HG02943 (cell line): ENCODE measurements around the gene ACAP3.

Experiments
- ATAC-seq: cut with Tn5 transposase; IDR thresholded peaks from one replicate; pipeline ENCODE4 v1.9.1; 2021; ENCODE audit warnings: mild to moderate bottlenecking, low read depth, moderate library complexity; ENCODE audit not compliant: unreplicated experiment

ACAP3 gene

DNA sequence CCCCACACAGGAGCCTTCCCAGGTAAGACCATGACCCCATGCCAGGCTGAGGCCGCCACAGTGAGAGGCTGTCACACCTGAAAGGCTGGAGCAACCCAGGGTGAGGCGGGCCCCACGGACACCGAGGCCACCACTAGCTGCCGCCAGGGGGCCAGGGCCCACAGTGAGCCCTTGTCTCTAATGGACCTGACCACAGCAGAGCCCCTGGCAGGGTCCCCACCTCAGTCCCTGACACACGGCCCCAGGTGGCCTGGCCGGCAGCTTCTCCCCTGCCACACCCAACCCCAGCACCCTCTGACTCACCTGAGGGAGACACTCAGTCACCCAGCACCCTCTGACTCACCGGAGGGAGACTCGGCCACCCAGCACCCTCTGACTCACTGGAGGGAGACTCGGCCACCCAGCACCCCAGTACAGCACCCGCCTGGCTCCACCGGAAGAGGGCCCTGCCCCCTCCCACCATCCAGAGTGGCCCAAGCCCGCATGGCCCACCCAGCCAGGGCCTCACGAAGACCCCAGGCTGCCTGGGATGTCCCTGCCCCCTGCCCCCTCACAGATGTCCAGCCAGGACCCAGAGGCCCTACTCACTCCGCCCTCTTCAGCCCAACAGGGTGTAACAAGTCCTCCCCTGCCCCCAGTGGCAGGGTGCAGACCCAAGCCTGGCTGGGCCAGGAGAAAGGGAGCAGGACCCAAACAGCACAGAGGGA is 37.1 kb upstream of the ACAP3 start:
- ATAC-seq = no peak

DNA sequence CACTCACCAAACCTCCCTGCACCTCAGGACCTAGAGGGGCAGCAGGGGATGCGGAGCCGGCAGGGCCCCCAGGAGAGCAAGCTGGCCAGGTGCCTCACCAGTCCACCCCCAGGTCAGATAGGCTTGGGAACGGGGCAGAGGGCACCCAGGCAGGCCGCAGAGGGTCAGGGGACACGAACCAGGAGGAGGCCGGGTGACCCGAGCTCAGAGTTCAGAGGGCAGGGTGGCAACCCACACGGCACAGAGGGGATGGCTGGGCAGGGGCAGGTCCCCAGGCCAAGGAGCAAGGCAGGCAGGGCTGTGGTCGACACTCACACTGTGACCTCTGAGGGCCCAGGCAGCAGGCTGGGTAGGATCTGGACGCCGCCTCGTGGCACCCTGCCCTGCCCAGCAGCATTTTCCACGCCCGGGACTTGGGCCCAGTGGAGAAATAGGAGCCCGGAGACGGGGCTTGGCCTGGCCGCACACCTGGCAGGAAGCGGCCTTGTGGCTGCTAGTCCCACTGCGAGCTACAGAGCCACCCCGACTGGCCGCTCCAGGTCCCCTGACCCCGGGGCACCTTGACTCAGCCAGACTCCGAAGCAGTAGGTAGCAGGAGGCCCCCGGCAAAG is 36.2 kb upstream of the ACAP3 start:
- ATAC-seq = no peak

DNA sequence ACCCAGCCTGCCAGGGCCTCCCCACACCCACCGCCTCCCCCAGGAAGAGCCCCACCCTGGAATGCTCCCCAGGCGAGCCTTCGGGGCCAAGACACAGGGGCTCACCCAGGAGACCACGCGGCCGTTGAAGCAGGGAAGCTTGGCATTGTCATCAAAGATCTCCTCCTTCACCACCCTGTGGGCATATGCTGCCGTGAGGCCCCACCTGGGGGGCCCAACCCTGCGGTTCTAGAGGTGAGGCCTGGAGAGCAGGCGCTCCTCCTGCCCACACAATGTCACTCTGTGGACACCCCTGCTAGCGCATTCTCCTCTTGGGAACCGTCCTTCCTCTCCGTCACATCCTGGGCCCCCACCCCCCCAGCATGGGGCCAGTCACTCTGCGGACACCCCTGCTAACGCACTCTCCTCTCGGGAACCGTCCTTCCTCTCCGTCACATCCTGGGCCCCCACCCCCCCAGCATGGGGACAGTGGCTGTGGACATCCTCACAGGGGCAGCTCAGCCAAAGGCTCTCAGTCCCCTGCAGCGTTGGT is 34.9 kb upstream of the ACAP3 start:
- ATAC-seq = no peak

DNA sequence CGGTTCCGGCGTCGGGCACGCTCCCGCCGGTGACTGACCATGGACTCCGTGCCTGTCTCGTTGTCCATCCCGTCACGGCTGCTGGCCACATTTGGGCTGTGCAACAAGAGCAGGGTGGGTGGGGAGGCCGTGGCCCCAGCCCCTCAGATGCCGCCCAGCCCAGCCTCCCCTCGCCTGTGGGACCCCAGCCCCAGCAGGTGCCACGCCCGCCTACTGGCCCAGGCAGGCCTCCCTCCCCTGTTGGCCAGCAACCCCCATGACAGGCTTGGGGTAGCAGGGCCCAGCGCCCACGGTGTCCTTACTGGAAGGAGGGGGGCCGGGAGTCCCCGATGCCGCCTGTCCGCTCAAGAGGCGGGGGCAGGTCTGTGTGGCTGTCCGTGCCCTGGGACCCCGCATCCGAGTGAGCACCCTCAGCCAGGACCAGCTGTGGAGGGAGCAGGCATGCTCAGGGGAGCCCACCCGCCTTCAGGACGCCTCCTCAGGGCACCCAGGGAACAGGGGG is 34.4 kb upstream of the ACAP3 start:
- ATAC-seq = no peak

DNA sequence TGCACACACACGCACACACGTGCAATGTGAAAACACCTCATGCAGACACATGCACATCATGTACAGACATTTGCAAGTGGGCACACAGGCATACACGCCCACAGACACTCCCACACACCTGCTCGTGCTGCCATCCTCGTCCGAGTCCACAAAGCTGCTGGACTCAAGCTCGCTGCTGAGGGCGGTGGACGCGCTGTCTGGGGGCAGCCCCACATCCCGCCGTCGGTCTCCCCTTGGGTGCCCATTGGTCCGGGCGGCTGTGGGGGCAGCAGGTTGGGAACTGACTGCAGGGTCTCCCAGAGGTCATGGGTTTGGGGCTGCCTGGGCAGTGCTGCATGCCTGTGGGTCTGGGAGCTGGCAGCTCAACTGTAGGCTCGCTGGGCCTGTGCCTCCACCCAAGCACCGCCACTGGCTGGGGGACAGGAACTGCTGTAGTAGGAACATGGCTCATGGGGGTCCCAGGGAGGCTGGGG is 33.9 kb upstream of the ACAP3 start:
- no peak for ATAC-seq

DNA sequence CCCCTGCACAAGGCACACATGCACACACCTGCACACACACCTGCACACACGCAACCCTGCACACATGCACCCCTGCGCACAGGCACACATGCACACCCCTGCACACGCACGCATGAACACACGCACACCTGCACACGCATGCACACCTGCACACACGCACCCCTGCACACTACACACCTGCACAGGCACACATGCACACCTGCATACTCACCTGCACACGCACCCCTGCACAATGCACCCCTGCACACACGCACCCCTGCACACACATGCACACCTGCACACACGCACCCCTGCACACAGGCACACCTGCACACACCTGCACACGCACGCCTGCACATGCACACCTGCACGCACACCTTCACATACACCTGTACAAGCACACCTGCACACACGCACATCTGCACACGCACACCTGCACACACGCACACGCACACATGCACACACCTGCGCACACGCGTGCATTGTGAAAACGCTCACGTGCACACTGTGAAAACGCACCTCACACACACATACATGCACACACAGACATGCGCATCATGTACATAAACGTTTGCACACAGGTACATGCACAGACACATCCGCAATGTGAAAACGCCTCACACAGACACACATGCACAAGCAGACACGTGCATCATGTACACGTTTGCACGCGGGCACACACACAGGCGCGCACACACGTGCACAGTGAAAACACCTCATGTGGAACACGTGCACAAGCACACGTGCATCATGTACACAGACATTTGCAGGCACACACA is 33.2 kb upstream of the ACAP3 start:
- no peak for ATAC-seq

DNA sequence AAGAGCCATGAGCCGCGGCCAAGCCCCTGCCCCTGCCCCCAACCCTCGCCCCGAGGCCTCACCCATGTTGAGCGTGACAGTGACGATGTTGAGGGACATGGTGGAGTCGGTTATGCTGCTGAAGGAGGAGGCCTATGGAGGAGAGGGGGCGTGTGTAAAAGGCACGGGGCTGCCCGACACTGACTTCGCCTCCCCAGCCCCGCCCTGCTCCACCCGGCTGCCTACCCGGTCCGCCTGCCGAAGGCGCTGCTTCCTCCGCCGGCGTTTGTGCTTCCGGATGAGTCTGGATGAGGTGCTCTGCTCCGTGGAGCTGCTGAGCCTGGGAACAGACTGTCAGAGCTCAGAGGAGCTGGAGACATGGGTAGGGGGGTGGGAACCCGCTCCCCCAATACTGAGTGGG is 32.5 kb upstream of the ACAP3 start:
- no peak for ATAC-seq

DNA sequence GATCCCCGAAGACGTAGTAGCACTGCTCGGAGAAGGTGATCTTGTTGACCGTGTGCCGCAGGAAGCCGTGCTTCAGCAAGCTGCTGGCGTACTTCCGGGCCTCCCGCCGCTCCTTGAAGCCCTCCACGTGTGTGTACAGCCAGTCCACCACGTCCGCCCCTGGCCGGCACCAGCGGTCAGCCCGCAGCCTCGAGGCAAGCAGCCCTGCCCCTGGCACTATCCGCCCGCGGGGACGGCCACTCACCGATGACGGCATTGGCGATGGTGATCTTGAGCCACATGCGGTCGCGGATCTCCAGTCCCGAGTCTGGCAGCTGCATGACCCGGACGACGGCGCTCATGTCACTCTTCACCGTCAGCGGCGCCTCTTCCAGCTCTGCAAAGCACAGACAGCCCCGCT is 30.5 kb upstream of the ACAP3 start:
- no peak for ATAC-seq

DNA sequence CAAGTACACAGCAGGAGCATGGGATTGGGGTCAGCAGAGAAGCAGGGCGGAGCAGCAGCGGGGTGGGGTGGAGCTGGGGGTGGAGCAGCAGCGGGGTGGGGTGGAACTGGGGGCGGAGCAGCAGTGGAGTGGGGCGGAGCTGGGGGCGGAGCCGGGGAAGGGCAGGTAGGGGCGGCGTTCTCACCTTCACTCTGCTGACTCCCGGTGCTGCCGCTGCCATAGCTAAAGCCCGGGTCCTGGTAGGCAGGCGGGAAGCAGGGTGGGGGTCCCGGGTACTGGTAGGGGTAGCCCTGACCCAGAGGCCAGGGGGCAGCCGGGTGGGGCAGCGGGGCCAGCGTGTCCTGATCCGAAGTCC is 30.0 kb upstream of the ACAP3 start:
- ATAC-seq = no peak

DNA sequence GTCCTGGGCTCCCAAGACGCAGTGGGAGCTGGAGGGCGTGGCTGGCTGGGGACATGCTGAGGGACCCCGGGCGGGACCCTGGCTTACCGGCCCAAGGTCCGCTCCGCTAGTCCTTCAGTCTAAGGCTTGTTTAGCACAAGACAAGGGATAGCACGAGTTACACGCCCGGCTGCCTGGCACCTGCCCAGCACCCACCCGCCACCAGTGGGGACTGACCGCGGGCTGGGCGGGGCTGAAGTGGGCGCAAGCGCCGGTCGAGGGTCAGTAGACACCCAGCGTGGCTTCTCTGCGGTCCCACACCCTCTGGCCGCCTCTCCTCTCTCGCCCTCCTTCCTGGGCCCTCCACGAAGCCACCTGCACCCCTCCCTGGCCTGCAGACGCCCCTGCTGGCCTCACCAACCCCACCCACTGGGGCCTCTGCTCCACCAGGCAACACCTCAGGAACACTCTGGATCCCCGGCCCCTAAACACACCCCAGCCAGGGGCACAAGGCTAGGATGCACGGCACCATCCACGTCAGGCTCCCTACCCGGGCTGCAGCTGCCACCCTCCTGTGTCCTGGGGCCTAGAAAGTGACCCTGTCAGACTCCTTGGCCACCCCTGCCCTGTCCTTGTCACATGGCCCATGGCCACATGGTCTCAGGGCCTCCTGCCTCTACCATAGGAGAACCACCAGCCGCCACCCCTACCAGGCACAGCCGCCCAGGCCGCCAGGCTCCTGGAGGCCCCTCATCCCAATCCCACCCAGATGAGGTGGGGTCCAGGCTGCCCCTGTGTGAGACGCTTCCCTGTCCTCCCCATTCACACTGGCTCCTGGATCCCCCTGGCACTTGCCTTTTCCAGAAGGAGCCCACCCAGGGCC is 29.4 kb upstream of the ACAP3 start:
- ATAC-seq = no peak

DNA sequence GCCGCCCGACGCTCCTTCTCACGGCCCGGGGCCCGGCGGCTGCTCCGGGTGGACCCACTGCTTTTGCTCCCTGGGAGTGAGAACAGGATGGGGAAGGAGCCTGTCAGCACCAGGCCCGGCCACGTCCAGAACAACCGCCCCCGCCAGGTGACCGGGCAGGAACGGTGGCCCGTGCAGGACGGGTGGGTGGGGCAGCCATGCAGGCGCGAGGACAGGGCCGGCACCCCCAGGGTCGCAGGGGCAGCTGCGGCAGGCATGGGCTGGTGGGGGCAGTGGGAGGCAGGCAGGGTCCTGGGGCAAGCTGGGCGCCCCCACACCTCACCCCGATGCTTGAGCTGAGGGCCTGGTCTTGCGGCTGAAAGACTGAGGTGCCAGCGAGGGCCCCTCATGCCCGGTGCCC is 28.7 kb upstream of the ACAP3 start:
- ATAC-seq = no peak

DNA sequence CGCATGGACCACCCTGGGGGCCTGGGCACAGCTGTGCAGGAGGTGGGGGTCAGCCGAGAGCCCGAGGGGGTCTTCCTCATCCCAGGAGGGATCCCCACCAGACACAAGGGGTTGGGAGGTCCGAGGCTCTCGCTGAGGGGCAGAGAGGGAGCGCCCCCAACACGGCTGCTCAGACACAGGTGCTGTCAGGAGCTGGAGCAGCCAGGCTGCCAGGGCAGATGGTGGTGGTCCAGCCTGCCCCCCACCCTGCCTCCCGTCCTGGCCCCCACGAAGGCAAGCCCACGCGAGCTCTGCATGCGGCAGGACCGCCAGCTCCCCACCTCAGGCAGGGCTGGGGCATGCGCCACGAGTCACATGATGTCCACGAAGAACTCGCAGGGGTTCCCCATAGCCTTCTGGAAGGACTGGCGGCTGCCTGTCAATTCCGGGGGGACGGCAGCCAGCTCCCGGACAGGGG is 28.1 kb upstream of the ACAP3 start:
- ATAC-seq = no peak

DNA sequence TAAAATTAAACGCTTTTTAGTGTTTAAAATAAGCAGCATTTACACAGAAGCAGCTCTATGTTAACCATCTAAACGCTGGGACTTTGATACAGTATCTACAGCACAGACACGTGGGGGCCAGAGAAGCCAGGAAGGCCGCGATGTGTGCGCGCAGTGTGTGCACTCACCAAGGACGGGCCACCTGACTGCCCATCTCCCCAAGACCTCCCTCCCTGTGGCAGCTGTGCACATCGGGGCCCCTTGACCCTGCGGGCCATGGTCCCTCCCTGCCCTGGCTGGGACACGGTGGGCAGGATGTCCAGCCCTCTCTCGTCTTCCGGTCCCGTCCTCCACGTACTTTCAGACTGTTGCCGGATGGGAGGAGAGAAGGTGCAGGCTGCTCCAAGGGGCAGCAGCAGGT is 27.6 kb upstream of the ACAP3 start:
- no peak for ATAC-seq

DNA sequence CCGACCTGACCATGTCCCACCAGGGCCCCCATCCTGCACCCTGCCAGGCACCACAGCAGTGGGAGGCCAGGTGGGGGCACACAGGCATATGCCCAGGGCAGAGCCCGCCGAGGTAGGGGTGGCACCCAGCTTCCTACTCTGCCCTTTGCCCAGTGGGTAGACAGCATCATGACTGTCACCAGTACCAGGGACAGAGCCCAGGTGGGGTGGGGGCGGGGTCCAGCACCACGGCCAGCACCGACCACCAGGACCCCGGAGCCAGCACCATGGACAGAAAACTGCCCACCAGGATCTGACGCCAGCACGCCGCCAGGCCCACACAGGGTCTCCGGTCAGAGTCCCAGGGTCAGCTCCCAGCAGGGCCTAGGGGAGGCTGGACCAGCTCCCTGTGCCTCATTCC is 27.1 kb upstream of the ACAP3 start:
- ATAC-seq = no peak

DNA sequence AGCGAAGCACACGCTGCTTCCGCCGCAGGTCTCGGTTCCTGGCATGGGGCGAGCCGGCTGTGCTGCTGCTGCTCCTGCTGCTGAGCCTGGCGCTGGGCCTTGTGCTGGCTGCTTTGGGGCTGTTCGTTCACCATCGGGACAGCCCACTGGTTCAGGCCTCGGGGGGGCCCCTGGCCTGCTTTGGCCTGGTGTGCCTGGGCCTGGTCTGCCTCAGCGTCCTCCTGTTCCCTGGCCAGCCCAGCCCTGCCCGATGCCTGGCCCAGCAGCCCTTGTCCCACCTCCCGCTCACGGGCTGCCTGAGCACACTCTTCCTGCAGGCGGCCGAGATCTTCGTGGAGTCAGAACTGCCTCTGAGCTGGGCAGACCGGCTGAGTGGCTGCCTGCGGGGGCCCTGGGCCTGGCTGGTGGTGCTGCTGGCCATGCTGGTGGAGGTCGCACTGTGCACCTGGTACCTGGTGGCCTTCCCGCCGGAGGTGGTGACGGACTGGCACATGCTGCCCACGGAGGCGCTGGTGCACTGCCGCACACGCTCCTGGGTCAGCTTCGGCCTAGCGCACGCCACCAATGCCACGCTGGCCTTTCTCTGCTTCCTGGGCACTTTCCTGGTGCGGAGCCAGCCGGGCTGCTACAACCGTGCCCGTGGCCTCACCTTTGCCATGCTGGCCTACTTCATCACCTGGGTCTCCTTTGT is 26.0 kb upstream of the ACAP3 start:
- no peak for ATAC-seq

DNA sequence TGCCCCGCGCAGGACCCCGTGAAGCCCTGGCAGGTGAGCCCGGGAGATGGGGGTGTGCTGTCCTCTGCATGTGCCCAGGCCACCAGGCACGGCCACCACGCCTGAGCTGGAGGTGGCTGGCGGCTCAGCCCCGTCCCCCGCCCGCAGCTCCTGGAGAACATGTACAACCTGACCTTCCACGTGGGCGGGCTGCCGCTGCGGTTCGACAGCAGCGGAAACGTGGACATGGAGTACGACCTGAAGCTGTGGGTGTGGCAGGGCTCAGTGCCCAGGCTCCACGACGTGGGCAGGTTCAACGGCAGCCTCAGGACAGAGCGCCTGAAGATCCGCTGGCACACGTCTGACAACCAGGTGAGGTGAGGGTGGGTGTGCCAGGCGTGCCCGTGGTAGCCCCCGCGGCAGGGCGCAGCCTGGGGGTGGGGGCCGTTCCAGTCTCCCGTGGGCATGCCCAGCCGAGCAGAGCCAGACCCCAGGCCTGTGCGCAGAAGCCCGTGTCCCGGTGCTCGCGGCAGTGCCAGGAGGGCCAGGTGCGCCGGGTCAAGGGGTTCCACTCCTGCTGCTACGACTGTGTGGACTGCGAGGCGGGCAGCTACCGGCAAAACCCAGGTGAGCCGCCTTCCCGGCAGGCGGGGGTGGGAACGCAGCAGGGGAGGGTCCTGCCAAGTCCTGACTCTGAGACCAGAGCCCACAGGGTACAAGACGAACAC is 25.2 kb upstream of the ACAP3 start:
- ATAC-seq = no peak

DNA sequence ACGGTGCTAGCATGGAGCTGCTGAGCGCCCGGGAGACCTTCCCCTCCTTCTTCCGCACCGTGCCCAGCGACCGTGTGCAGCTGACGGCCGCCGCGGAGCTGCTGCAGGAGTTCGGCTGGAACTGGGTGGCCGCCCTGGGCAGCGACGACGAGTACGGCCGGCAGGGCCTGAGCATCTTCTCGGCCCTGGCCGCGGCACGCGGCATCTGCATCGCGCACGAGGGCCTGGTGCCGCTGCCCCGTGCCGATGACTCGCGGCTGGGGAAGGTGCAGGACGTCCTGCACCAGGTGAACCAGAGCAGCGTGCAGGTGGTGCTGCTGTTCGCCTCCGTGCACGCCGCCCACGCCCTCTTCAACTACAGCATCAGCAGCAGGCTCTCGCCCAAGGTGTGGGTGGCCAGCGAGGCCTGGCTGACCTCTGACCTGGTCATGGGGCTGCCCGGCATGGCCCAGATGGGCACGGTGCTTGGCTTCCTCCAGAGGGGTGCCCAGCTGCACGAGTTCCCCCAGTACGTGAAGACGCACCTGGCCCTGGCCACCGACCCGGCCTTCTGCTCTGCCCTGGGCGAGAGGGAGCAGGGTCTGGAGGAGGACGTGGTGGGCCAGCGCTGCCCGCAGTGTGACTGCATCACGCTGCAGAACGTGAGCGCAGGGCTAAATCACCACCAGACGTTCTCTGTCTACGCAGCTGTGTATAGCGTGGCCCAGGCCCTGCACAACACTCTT is 24.5 kb upstream of the ACAP3 start:
- ATAC-seq = no peak
